GM18951 (cell line): ENCODE results near the gene CAPS.
"Not testable (repeated sequence)": the region's sequence is repeated elsewhere in the genome, so short reads cannot be mapped to it uniquely, and the experiment has no call there.

Source experiments
- POLR2A ChIP-seq: IDR thresholded peaks from 4 replicates; pipeline ENCODE4 v1.6.1; 2011; ENCODE audit warnings: mild to moderate bottlenecking; ENCODE audit not compliant: insufficient read length, insufficient read depth; ENCODE audit errors: extremely low read depth
- in situ Hi-C: fragments of 300-500 bp; cut with MboI; formaldehyde crosslinking; loops from one replicate; pipeline ENCODE4 v1.12.0; 2022; ENCODE audit warnings: low sequenced_read_pairs, mixed read lengths, inconsistent platforms; ENCODE audit not compliant: unreplicated experiment

The CAPS gene

GRCh38 chr19:5913739-5914357 lies at the start of gene CAPS:
TSS of gene CAPS (plus strand) at chr19:5914254. CDS start at chr19:5914407, 153 bp downstream.
- TF ChIP-seq POLR2A = no peak
- in situ Hi-C loops = no loop called here

- in situ Hi-C loops = no loop called here
- no peak for TF ChIP-seq POLR2A
These were observed 49.1 kb upstream of the CAPS start for GRCh38 chr19:5864725-5865486.

- no peak for TF ChIP-seq POLR2A
- in situ Hi-C loops = no loop called here
These were observed 48.3 kb upstream of the CAPS start for GRCh38 chr19:5865772-5866171.

GRCh38 chr19:5867201-5868136 lies 46.6 kb upstream of the CAPS start:
- TF ChIP-seq POLR2A = no peak

GRCh38 chr19:5870986-5871394 lies 43.1 kb upstream of the CAPS start:
- in situ Hi-C loops = no loop called here
- no peak for TF ChIP-seq POLR2A

More at GRCh38 chr19:5867201-5868136, 46.6 kb upstream of the CAPS start:
- in situ Hi-C loops = no loop called here

GRCh38 chr19:5873617-5874199 lies 40.3 kb upstream of the CAPS start:
- in situ Hi-C loops = no loop called here
- TF ChIP-seq POLR2A = no peak

GRCh38 chr19:5874496-5874895 lies 39.6 kb upstream of the CAPS start:
- in situ Hi-C loops = not testable (repeated sequence)

- in situ Hi-C loops = no loop called here
- TF ChIP-seq POLR2A = no peak
These were observed 36.6 kb upstream of the CAPS start for GRCh38 chr19:5877427-5877826.

- no peak for TF ChIP-seq POLR2A
These were observed 36.2 kb upstream of the CAPS start for GRCh38 chr19:5877882-5878281.

GRCh38 chr19:5880196-5880595 lies 33.9 kb upstream of the CAPS start:
- in situ Hi-C loops = no loop called here
- TF ChIP-seq POLR2A = no peak

More at GRCh38 chr19:5877882-5878281, 36.2 kb upstream of the CAPS start:
- in situ Hi-C loops = no loop called here

GRCh38 chr19:5880604-5881078 lies 33.4 kb upstream of the CAPS start:
- in situ Hi-C loops = no loop called here
- TF ChIP-seq POLR2A = no peak

- TF ChIP-seq POLR2A = no peak
- in situ Hi-C loops = no loop called here
These were observed 32.3 kb upstream of the CAPS start for GRCh38 chr19:5881543-5882299.
